Mucosa of descending colon (tissue), 3 donors: ENCODE results near the gene FNDC3A. TPM values are rescaled to one million over a fixed set of nuclear protein-coding genes. Genes with fewer than 3 reads are reported as not detected.
"Not testable (repeated sequence)": the region's sequence is repeated elsewhere in the genome, so short reads cannot be mapped to it uniquely, and the experiment has no call there.

Experiments used
- ATAC-seq: fragments of 200-7000 bp; cut with Tn5 transposase; one replicate; pipeline ENCODE4 v1.9.1; 2020; ENCODE audit warnings: mild to moderate bottlenecking, moderate library complexity
- DNase-seq, 3 donors: peaks; one replicate each; pipeline ENCODE4 v3.0.0-alpha.2; 2020
- H3K36me3 ChIP-seq: fragments of 200-600 bp; one replicate; pipeline ENCODE4 v1.8.0; 2021; ENCODE audit warnings: low read depth, mild to moderate bottlenecking
- H3K4me1 ChIP-seq: fragments of 200-600 bp; one replicate; pipeline ENCODE4 v1.8.0; 2021; ENCODE audit warnings: low read depth, mild to moderate bottlenecking
- H3K4me3 ChIP-seq: fragments of 200-600 bp; one replicate; pipeline ENCODE4 v1.8.0; 2021; ENCODE audit warnings: mild to moderate bottlenecking
- H3K9me3 ChIP-seq: fragments of 200-600 bp; one replicate; pipeline ENCODE4 v1.8.0; 2021; ENCODE audit warnings: mild to moderate bottlenecking
- CTCF ChIP-seq: fragments of 200-600 bp; IDR thresholded peaks from one replicate; pipeline ENCODE4 v1.8.0; 2022; ENCODE audit warnings: antibody characterized with exemption, mild to moderate bottlenecking
- intact Hi-C, 2 donors: fragments of 100-400 bp; cut with DNase I in 1 of 2; cut with micrococcal nuclease in 1 of 2; formaldehyde crosslinking; loops; one replicate each; pipeline versions ENCODE4 v1.11.0 to v1.11.1; 2022; cut with DNase I, micrococcal nuclease
- total RNA-seq, 3 donors: library from RNA; stranded (reverse); fragmentation: NEBNext Ultra II Directional in 2 of 3; extraction: Animal tissue kit (Norgen Biotek cat#: 25700) in 2 of 3; gene quantifications; one replicate each; pipeline versions ENCODE4 v1.2.1 to v1.2.4, GENCODE V29; 2021 to 2023
- donor health status: DM: no; HTN: no; CAD: no; lungs with moderate emphysema.
- donor health status: DM: no; HTN: no; CAD: no.
- donor health status: DM: no; HTN: yes; CAD: no.

FNDC3A gene
- total RNA-seq, 3 donors from 2014 or later, result 46.6 to 63.6 (median 47.3) TPM

- Histone ChIP-seq H3K36me3 (no peaks in the 10 kb centered on the region), H3K4me1 (no peaks in the 10 kb centered on the region), H3K9me3 (no peaks in the 10 kb centered on the region), H3K4me3 (no peak overlapping the region)
- DNase-seq (no peak), ATAC-seq (no peak)
- no peak for TF ChIP-seq CTCF
- intact Hi-C loops, result no loop called here
Observed at GRCh38 chr13:49062297-49062896, 86.7 kb downstream of the FNDC3A start.

GRCh38 chr13:49063011-49063410, 87.3 kb downstream of the FNDC3A start:
- no peaks in the 10 kb centered on the region for H3K4me1 ChIP-seq
- no peak for DNase-seq
- no peak for TF ChIP-seq CTCF
- H3K36me3 ChIP-seq, result no peaks in the 10 kb centered on the region
- ATAC-seq, result no peak
- intact Hi-C loops, result no loop called here
- no peaks in the 10 kb centered on the region for H3K9me3 ChIP-seq
- H3K4me3 ChIP-seq, result no peak overlapping the region

- Histone ChIP-seq H3K4me1 (no peaks in the 10 kb centered on the region), H3K9me3 (no peaks in the 10 kb centered on the region), H3K36me3 (no peaks in the 10 kb centered on the region), H3K4me3 (no peak overlapping the region)
- no peak for DNase-seq
- no peak for TF ChIP-seq CTCF
- no peak for ATAC-seq
- intact Hi-C loops, result no loop called here
Observed at GRCh38 chr13:49063497-49063896, 87.8 kb downstream of the FNDC3A start.

- H3K4me3 ChIP-seq, result no peak overlapping the region
- intact Hi-C loops, result no loop called here
- no peaks in the 10 kb centered on the region for H3K36me3 ChIP-seq
- no peaks in the 10 kb centered on the region for H3K9me3 ChIP-seq
- no peaks in the 10 kb centered on the region for H3K4me1 ChIP-seq
- ATAC-seq (no peak), DNase-seq (peak in 1 of 3 donors; percentile 3)
- no peak for TF ChIP-seq CTCF
Observed at GRCh38 chr13:49064476-49064875, 88.8 kb downstream of the FNDC3A start.

- intact Hi-C loops, result no loop called here
- no peak for DNase-seq
- Histone ChIP-seq H3K36me3 (no peaks in the 10 kb centered on the region), H3K4me1 (no peaks in the 10 kb centered on the region), H3K4me3 (no peak overlapping the region), H3K9me3 (no peaks in the 10 kb centered on the region)
- TF ChIP-seq CTCF, result no peak
- no peak for ATAC-seq
Observed at GRCh38 chr13:49066856-49067255, 91.1 kb downstream of the FNDC3A start.

- intact Hi-C loops, H3K36me3 ChIP-seq, H3K9me3 ChIP-seq, H3K4me3 ChIP-seq, ATAC-seq, H3K4me1 ChIP-seq, DNase-seq: not testable (repeated sequence)
Observed at GRCh38 chr13:49068498-49068897, 92.8 kb downstream of the FNDC3A start.

- H3K36me3 ChIP-seq, H3K4me1 ChIP-seq, intact Hi-C loops, H3K9me3 ChIP-seq, DNase-seq, H3K4me3 ChIP-seq, ATAC-seq: not testable (repeated sequence)
Observed at GRCh38 chr13:49070021-49070420, 94.3 kb downstream of the FNDC3A start.
